Caco-2 (cell line): ENCODE results near the gene AQR. TPM values are rescaled to one million over a fixed set of nuclear protein-coding genes. Genes with fewer than 3 reads are reported as not detected.
A peak's percentile ranks its signal among the peaks of the same experiment; 100 is the strongest.

Source experiments
- BruUV-seq: library from RNA; stranded (reverse); fragments of 400-500 nt; replicated peaks from 2 replicates; lab custom pipeline; 2021; lab: Mats Ljungman, UMichigan
- CTCF ChIA-PET: fragments of 300-600 bp; sonication (Branson Sonifier 250); formaldehyde crosslinking; loops from one replicate; lab custom pipeline; 2022; ENCODE audit warnings: antibody characterized with exemption; lab: Charles Lee
- POLR2A ChIA-PET: fragments of 300-600 bp; sonication (Branson Sonifier 250); formaldehyde crosslinking; loops from one replicate; lab custom pipeline; 2022; ENCODE audit warnings: antibody characterized with exemption; lab: Charles Lee
- DNase-seq, 2 experiments: peaks; one replicate each; pipeline versions ENCODE4 v3.0.0 to v3.0.0-alpha.2; 2020 to 2022
- H3K27me3 ChIP-seq: replicated peaks from 2 replicates; pipeline ENCODE4 v1.6.0; 2011; ENCODE audit warnings: low read length; ENCODE audit not compliant: control insufficient read depth, insufficient read depth
- H3K36me3 ChIP-seq: 2 replicates; pipeline ENCODE4 v1.5.1; 2011; ENCODE audit warnings: low read length; ENCODE audit not compliant: control insufficient read depth, insufficient read depth
- H3K4me1 ChIP-seq: fragments of 250-450 bp; sonication (Bioruptor Pico); 2 replicates; pipeline ENCODE4 v1.5.1; 2020; ENCODE audit warnings: mild to moderate bottlenecking
- H3K4me3 ChIP-seq: 2 replicates; pipeline ENCODE4 v1.5.1; 2011; ENCODE audit warnings: low read depth, mild to moderate bottlenecking, control low read depth, low read length
- H3K9me3 ChIP-seq: fragments of 250-450 bp; sonication (Bioruptor Pico); 2 replicates; pipeline ENCODE4 v1.5.1; 2020; ENCODE audit warnings: mild to moderate bottlenecking, moderate library complexity
- H3K27ac Mint-ChIP-seq: one replicate; pipeline ENCODE4 v1.8.0; 2022; ENCODE audit warnings: mixed read lengths; ENCODE audit not compliant: unreplicated experiment
- H3K27me3 Mint-ChIP-seq: one replicate; pipeline ENCODE4 v1.8.0; 2022; ENCODE audit warnings: mixed read lengths; ENCODE audit not compliant: insufficient read depth, unreplicated experiment
- H3K36me3 Mint-ChIP-seq: one replicate; pipeline ENCODE4 v1.8.0; 2022; ENCODE audit warnings: mild to moderate bottlenecking, mixed read lengths; ENCODE audit not compliant: insufficient read depth, unreplicated experiment
- H3K4me1 Mint-ChIP-seq: one replicate; pipeline ENCODE4 v1.8.0; 2022; ENCODE audit warnings: low read depth, mixed read lengths; ENCODE audit not compliant: unreplicated experiment
- H3K4me3 Mint-ChIP-seq: one replicate; pipeline ENCODE4 v1.8.0; 2022; ENCODE audit warnings: mild to moderate bottlenecking, moderate library complexity, mixed read lengths; ENCODE audit not compliant: unreplicated experiment
- H3K9me3 Mint-ChIP-seq: one replicate; pipeline ENCODE4 v1.8.0; 2022; ENCODE audit warnings: mixed read lengths; ENCODE audit not compliant: unreplicated experiment
- CTCF ChIP-seq, 2 experiments: fragments of 200-600 bp in 1 of 2; IDR thresholded peaks; 1 replicate in 1 of 2; 2 replicates in 1 of 2; pipeline versions ENCODE4 v1.5.1 to v1.8.0; 2011 to 2022; ENCODE audit warnings: antibody characterized with exemption in 1 of 2, control low read depth in 1 of 2, inconsistent platforms in 1 of 2, low read depth in 1 of 2, low read length in 1 of 2, mild to moderate bottlenecking in 1 of 2, moderate library complexity in 1 of 2; ENCODE audit not compliant: insufficient read depth in 1 of 2, severe bottlenecking in 1 of 2, unreplicated experiment in 1 of 2
- intact Hi-C: fragments of 100-400 bp; cut with micrococcal nuclease; formaldehyde crosslinking; loops from one replicate; pipeline ENCODE4 v1.10.0; 2022; ENCODE audit not compliant: unreplicated experiment
- total RNA-seq: library from RNA; stranded (reverse); gene quantifications from 2 replicates; pipeline ENCODE4 v1.2.3, GENCODE V29; 2022

Gene AQR
- total RNA-seq, 1 experiment from 2014 or later, result 27.7 TPM

GRCh38 chr15:34987609-34988026, 18.1 kb upstream of the AQR start:
- BruUV-seq, result no TSS peak
- CTCF ChIA-PET, result interaction anchor here (2.9 kb wide), 1 partner anchor 18 kb away, joined by 30 read pairs; the partner anchor contains the start of gene AQR
- TF ChIP-seq CTCF (IDR thresholded peaks at IDR 0.05; ENCODE audit: insufficient read depth in 1 of 2, low read depth in 1 of 2, low read length in 1 of 2, severe bottlenecking in 1 of 2, unreplicated experiment in 1 of 2), result no peak
- H3K36me3 Mint-ChIP-seq, result peaks cover 20% of the 10 kb centered on the region
- no peaks in the 10 kb centered on the region for H3K27me3 ChIP-seq
- peaks cover 4% of the 10 kb centered on the region; the same call in 1 of the 2 replicates for H3K4me1 ChIP-seq
- intact Hi-C loops, result loop anchor here (1.0 kb wide), 1 partner anchor 18 kb away; the partner anchor contains the start of gene AQR
- POLR2A ChIA-PET, result interaction anchor here (2.8 kb wide), 1 partner anchor 18 kb away, joined by 26 read pairs; the partner anchor contains the start of gene AQR
- peak overlapping the region; percentile 98 for H3K27ac Mint-ChIP-seq
- H3K4me3 ChIP-seq, result peak overlapping the region; percentile 90
- no peaks in the 10 kb centered on the region for H3K9me3 Mint-ChIP-seq
- H3K4me1 Mint-ChIP-seq, result peaks cover 6% of the 10 kb centered on the region
- peak overlapping the region; percentile 95 for H3K4me3 Mint-ChIP-seq
- no peaks in the 10 kb centered on the region for H3K36me3 ChIP-seq
- no peaks in the 10 kb centered on the region for H3K27me3 Mint-ChIP-seq
- H3K9me3 ChIP-seq, result no peaks in the 10 kb centered on the region
- no peak for DNase-seq

GRCh38 chr15:34986771-34987480, 17.4 kb upstream of the AQR start:
- no peaks in the 10 kb centered on the region for H3K9me3 Mint-ChIP-seq
- Histone ChIP-seq H3K4me3 (peak overlapping the region; percentile 90), H3K27me3 (no peaks in the 10 kb centered on the region), H3K4me1 (peaks cover 4% of the 10 kb centered on the region; the same call in 1 of the 2 replicates), H3K36me3 (no peaks in the 10 kb centered on the region), H3K9me3 (no peaks in the 10 kb centered on the region)
- no peak for DNase-seq
- POLR2A ChIA-PET, result interaction anchor here (2.8 kb wide), 1 partner anchor 17 kb away, joined by 26 read pairs; the partner anchor contains the start of gene AQR
- peak overlapping the region; percentile 95 for H3K4me3 Mint-ChIP-seq
- peaks cover 27% of the 10 kb centered on the region for H3K36me3 Mint-ChIP-seq
- peaks cover 6% of the 10 kb centered on the region for H3K4me1 Mint-ChIP-seq
- CTCF ChIA-PET, result interaction anchor here (2.9 kb wide), 1 partner anchor 18 kb away, joined by 30 read pairs; the partner anchor contains the start of gene AQR
- no peak for TF ChIP-seq CTCF (IDR thresholded peaks at IDR 0.05; ENCODE audit: insufficient read depth in 1 of 2, low read depth in 1 of 2, low read length in 1 of 2, severe bottlenecking in 1 of 2, unreplicated experiment in 1 of 2)
- H3K27me3 Mint-ChIP-seq, result no peaks in the 10 kb centered on the region
- peak overlapping the region; percentile 98 for H3K27ac Mint-ChIP-seq
- intact Hi-C loops, result no loop called here
- BruUV-seq, result no TSS peak

GRCh38 chr15:34986326-34986725, 16.8 kb upstream of the AQR start:
- Histone ChIP-seq H3K4me3 (no peak overlapping the region; the same call in 1 of the 2 replicates), H3K4me1 (peaks cover 4% of the 10 kb centered on the region; the same call in 1 of the 2 replicates), H3K9me3 (no peaks in the 10 kb centered on the region), H3K27me3 (no peaks in the 10 kb centered on the region), H3K36me3 (no peaks in the 10 kb centered on the region)
- BruUV-seq, result no TSS peak
- peaks cover 33% of the 10 kb centered on the region for H3K36me3 Mint-ChIP-seq
- CTCF ChIA-PET, result interaction anchor here (2.9 kb wide), 1 partner anchor 17 kb away, joined by 30 read pairs; the partner anchor contains the start of gene AQR
- DNase-seq, result no peak
- no peaks in the 10 kb centered on the region for H3K9me3 Mint-ChIP-seq
- no peak overlapping the region for H3K27ac Mint-ChIP-seq
- H3K4me1 Mint-ChIP-seq, result peaks cover 6% of the 10 kb centered on the region
- peak overlapping the region; percentile 95 for H3K4me3 Mint-ChIP-seq
- H3K27me3 Mint-ChIP-seq, result no peaks in the 10 kb centered on the region
- intact Hi-C loops, result no loop called here
- no peak for TF ChIP-seq CTCF (IDR thresholded peaks at IDR 0.05; ENCODE audit: insufficient read depth in 1 of 2, low read depth in 1 of 2, low read length in 1 of 2, severe bottlenecking in 1 of 2, unreplicated experiment in 1 of 2)
- POLR2A ChIA-PET, result interaction anchor here (2.8 kb wide), 1 partner anchor 17 kb away, joined by 26 read pairs; the partner anchor contains the start of gene AQR
